Osteoblast (primary cell): Measurements from ENCODE around the gene TMEM167B. TPM values are rescaled to one million over a fixed set of nuclear protein-coding genes. Genes with fewer than 3 reads are reported as not detected.
"Not testable (repeated sequence)": the region's sequence is repeated elsewhere in the genome, so short reads cannot be mapped to it uniquely, and the experiment has no call there.

ENCODE experiments used
- DNase-seq: peaks from one replicate; pipeline ENCODE4 v3.0.0; 2011; ENCODE audit warnings: low spot score, mixed read lengths; ENCODE audit not compliant: insufficient read length; ENCODE audit errors: missing footprints
- H2AFZ ChIP-seq: 2 replicates; pipeline ENCODE4 v1.6.0; 2011; ENCODE audit warnings: mild to moderate bottlenecking, low read length
- H3K27ac ChIP-seq: 2 replicates; pipeline ENCODE4 v1.5.1; 2011; ENCODE audit warnings: mild to moderate bottlenecking, low read depth, low read length, moderate library complexity
- H3K27me3 ChIP-seq: 2 replicates; pipeline ENCODE4 v1.6.0; 2012; ENCODE audit warnings: mild to moderate bottlenecking, control low read depth, inconsistent platforms, low read length, moderate library complexity; ENCODE audit not compliant: insufficient read depth
- H3K36me3 ChIP-seq: 2 replicates; pipeline ENCODE4 v1.5.1; 2011; ENCODE audit warnings: mild to moderate bottlenecking, low read length, control low read depth, moderate library complexity; ENCODE audit not compliant: insufficient read depth
- H3K4me1 ChIP-seq: 2 replicates; pipeline ENCODE4 v1.5.1; 2011; ENCODE audit warnings: mild to moderate bottlenecking, low read length, control low read depth, moderate library complexity; ENCODE audit not compliant: insufficient read depth
- H3K4me2 ChIP-seq: 2 replicates; pipeline ENCODE4 v1.6.0; 2011; ENCODE audit warnings: mild to moderate bottlenecking, low read length; ENCODE audit not compliant: insufficient read depth
- H3K4me3 ChIP-seq: fragments of 200-600 bp; sonication (generic); 3 replicates; pipeline ENCODE4 v1.5.1; 2012; ENCODE audit warnings: mild to moderate bottlenecking, low read length, inconsistent platforms; ENCODE audit not compliant: insufficient read depth
- H3K79me2 ChIP-seq: 2 replicates; pipeline ENCODE4 v1.6.0; 2012; ENCODE audit warnings: mild to moderate bottlenecking, low read length, control low read depth, inconsistent platforms; ENCODE audit not compliant: insufficient read depth
- H3K9me3 ChIP-seq: 2 replicates; pipeline ENCODE4 v1.5.1; 2011; ENCODE audit warnings: low read depth, low read length, control low read depth
- H4K20me1 ChIP-seq: 2 replicates; pipeline ENCODE4 v1.6.0; 2012; ENCODE audit warnings: mild to moderate bottlenecking, low read length, control low read depth; ENCODE audit not compliant: insufficient read depth
- CTCF ChIP-seq: IDR thresholded peaks from 2 replicates; pipeline ENCODE4 v1.5.1; 2011; ENCODE audit warnings: mild to moderate bottlenecking, low read depth, low read length, moderate library complexity; ENCODE audit errors: extremely low read depth
- small RNA-seq: library from RNA; depleted of rRNA; stranded (forward); fragments of <200 nt; gene quantifications from one replicate; pipeline ENCODE3, GENCODE V24; 2012
- total RNA-seq: library from RNA; depleted of rRNA; stranded (reverse); fragments of >200 nt; gene quantifications from 2 replicates; pipeline ENCODE4 v1.2.3, GENCODE V29; 2012

Gene TMEM167B
- total RNA-seq, 1 donor: 24.6 TPM

DNA sequence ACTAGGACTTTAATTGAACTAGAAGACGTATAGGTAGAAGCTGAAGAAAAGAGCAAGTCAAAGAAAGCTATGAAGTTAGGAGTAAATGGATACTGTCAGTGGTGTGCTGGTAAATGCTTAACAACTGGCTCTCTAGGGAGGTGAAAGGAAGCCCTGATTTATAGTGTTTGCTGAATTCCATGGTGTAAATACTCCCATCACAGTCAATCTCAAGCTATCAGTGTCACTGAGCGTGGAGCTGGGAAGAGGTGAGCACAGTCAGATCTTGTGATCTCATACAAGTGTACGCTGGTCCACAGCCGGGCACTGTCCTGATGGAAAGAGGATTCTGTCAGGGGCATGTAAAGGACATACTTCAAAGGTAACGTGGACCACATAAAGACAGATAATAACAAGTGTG lies 51.7 kb downstream of the TMEM167B start:
- Histone ChIP-seq H3K4me3 (no peak overlapping the region), H3K27me3 (no peaks in the 10 kb centered on the region), H3K4me2 (no peak overlapping the region), H3K9me3 (no peaks in the 10 kb centered on the region), H3K79me2 (no peaks in the 10 kb centered on the region), H3K36me3 (no peaks in the 10 kb centered on the region), H4K20me1 (no peaks in the 10 kb centered on the region), H3K4me1 (no peaks in the 10 kb centered on the region), H2AFZ (no peak overlapping the region), H3K27ac (no peak overlapping the region)
- no peak for TF ChIP-seq CTCF
- no peak for DNase-seq

- H3K4me3 ChIP-seq, H3K9me3 ChIP-seq, H3K27ac ChIP-seq, H3K36me3 ChIP-seq, H2AFZ ChIP-seq, DNase-seq, H3K4me1 ChIP-seq, H4K20me1 ChIP-seq, H3K27me3 ChIP-seq, H3K79me2 ChIP-seq, H3K4me2 ChIP-seq: not testable (repeated sequence)
Observed at GRCh38 chr1:109142725-109143124, 52.2 kb downstream of the TMEM167B start.

Small RNAs within 50 kb of the gene (small RNA-seq; reads per million reads assigned to genes)
- not detected for gene AL356488.2

Other genes starting within 250 kb of the TMEM167B start
- not detected in 2 replicates for gene AKNAD1, start 233.7 kb upstream of the TMEM167B start, total RNA-seq
- gene GPSM2, start 213.8 kb upstream of the TMEM167B start, total RNA-seq: 21.4 and 21.8 TPM in 2 replicates
- gene CLCC1, start 127.3 kb upstream of the TMEM167B start, total RNA-seq: 30.1 and 32.6 TPM in 2 replicates
- 19.7 and 20.6 TPM in 2 replicates for gene WDR47, start 48.7 kb upstream of the TMEM167B start, total RNA-seq
- 61.0 and 84.7 TPM in 2 replicates for gene TAF13, start 14.8 kb upstream of the TMEM167B start, total RNA-seq
- 0.36 and 0.59 TPM in 2 replicates for gene ELAPOR1, start 23.4 kb downstream of the TMEM167B start, total RNA-seq
- gene SARS1, start 123.2 kb downstream of the TMEM167B start, total RNA-seq: 361 and 392 TPM in 2 replicates
- 1.4 and 1.5 TPM in 2 replicates for gene CELSR2, start 158.8 kb downstream of the TMEM167B start, total RNA-seq
- 5.4 and 5.9 TPM in 2 replicates for gene PSRC1, start 192.4 kb downstream of the TMEM167B start, total RNA-seq
- not detected in 2 replicates for gene MYBPHL, start 216.2 kb downstream of the TMEM167B start, total RNA-seq